IMR-90 (cell line): Measurements from ENCODE around the gene MPPED1. TPM values are rescaled to one million over a fixed set of nuclear protein-coding genes. Genes with fewer than 3 reads are reported as not detected.

Experiments
- ATAC-seq: fragments of 200-7000 bp; cut with Tn5 transposase; 2 replicates; pipeline ENCODE4 v1.9.1; 2020; ENCODE audit warnings: low read depth, mild to moderate bottlenecking, moderate library complexity
- BruUV-seq: library from RNA; stranded (reverse); fragments of 400-500 nt; replicated peaks from 2 replicates; lab custom pipeline; 2021; lab: Mats Ljungman, UMichigan
- CTCF ChIA-PET: fragments of 300-600 bp; formaldehyde crosslinking; extraction: SDS; loops from one replicate; lab custom pipeline; 2021; ENCODE audit warnings: antibody characterized with exemption; lab: Yijun Ruan, JAX
- POLR2A ChIA-PET: fragments of 300-600 bp; sonication (Branson Sonifier 250); formaldehyde crosslinking; loops from one replicate; lab custom pipeline; 2022; ENCODE audit warnings: antibody characterized with exemption; ENCODE audit not compliant: unreplicated experiment; lab: Charles Lee
- DNase-seq: peaks from one replicate; pipeline ENCODE4 v3.0.0; 2013
- H2AFZ ChIP-seq: replicated peaks from 2 replicates; pipeline ENCODE3; 2013; ENCODE audit warnings: low read length, mild to moderate bottlenecking; ENCODE audit not compliant: poor library complexity
- H2AK5ac ChIP-seq: 2 replicates; pipeline ENCODE4 v1.6.1; 2013; ENCODE audit warnings: low read depth, low read length, inconsistent platforms
- H2AK9ac ChIP-seq: replicated peaks from 2 replicates; pipeline ENCODE3; 2013; ENCODE audit warnings: mild to moderate bottlenecking, low read depth, low read length, moderate library complexity; ENCODE audit not compliant: poor library complexity
- H2BK120ac ChIP-seq: 2 replicates; pipeline ENCODE4 v1.6.1; 2013; ENCODE audit warnings: low read depth, low read length, inconsistent platforms
- H2BK15ac ChIP-seq: 3 replicates; pipeline ENCODE4 v1.6.1; 2013; ENCODE audit warnings: low read depth, low read length, inconsistent platforms
- H2BK20ac ChIP-seq: 2 replicates; pipeline ENCODE4 v1.6.1; 2013; ENCODE audit warnings: low read depth, mild to moderate bottlenecking, inconsistent platforms, low read length, moderate library complexity
- H2BK5ac ChIP-seq: 2 replicates; pipeline ENCODE4 v1.6.1; 2013; ENCODE audit warnings: mild to moderate bottlenecking, low read depth, low read length, inconsistent platforms; ENCODE audit not compliant: poor library complexity, severe bottlenecking
- H3K14ac ChIP-seq: replicated peaks from 2 replicates; pipeline ENCODE4 v1.6.1; 2013; ENCODE audit warnings: low read depth, low read length, inconsistent platforms
- H3K18ac ChIP-seq: 2 replicates; pipeline ENCODE4 v1.6.1; 2013; ENCODE audit warnings: low read depth, low read length, control low read depth
- H3K23ac ChIP-seq: 2 replicates; pipeline ENCODE4 v1.6.1; 2013; ENCODE audit warnings: low read depth, low read length, inconsistent platforms
- H3K27ac ChIP-seq: 2 replicates; pipeline ENCODE4 v1.5.1; 2013; ENCODE audit warnings: mild to moderate bottlenecking, control low read depth, low read length; ENCODE audit not compliant: insufficient read depth
- H3K27me3 ChIP-seq: 2 replicates; pipeline ENCODE4 v1.6.1; 2013; ENCODE audit warnings: low read length; ENCODE audit not compliant: control insufficient read depth, insufficient read depth
- H3K36me3 ChIP-seq: 2 replicates; pipeline ENCODE4 v1.6.1; 2013; ENCODE audit warnings: low read length, mixed read lengths; ENCODE audit not compliant: control insufficient read depth, insufficient read depth
- H3K4ac ChIP-seq: 2 replicates; pipeline ENCODE4 v1.6.1; 2013; ENCODE audit warnings: low read depth, low read length, inconsistent platforms
- H3K4me1 ChIP-seq: 2 replicates; pipeline ENCODE4 v1.6.1; 2013; ENCODE audit warnings: low read length, mixed read lengths; ENCODE audit not compliant: control insufficient read depth, insufficient read depth
- H3K4me2 ChIP-seq: 2 replicates; pipeline ENCODE4 v1.6.1; 2013; ENCODE audit warnings: low read depth, mild to moderate bottlenecking, control low read depth, low read length, moderate library complexity
- H3K4me3 ChIP-seq: 2 replicates; pipeline ENCODE4 v1.5.1; 2013; ENCODE audit warnings: low read depth, mild to moderate bottlenecking, control low read depth, low read length, moderate library complexity; ENCODE audit not compliant: insufficient read depth
- H3K56ac ChIP-seq: 2 replicates; pipeline ENCODE4 v1.6.1; 2013; ENCODE audit warnings: low read length, inconsistent platforms; ENCODE audit not compliant: insufficient read depth; ENCODE audit errors: extremely low read depth
- H3K79me1 ChIP-seq, 2 experiments: 2 replicates each; pipeline ENCODE4 v1.6.1; 2013; ENCODE audit warnings: low read length in 2 of 2, inconsistent platforms in 1 of 2, low read depth in 1 of 2
- H3K9ac ChIP-seq: 2 replicates; pipeline ENCODE4 v1.6.1; 2013; ENCODE audit warnings: low read depth, low read length, control low read depth
- H3K9me1 ChIP-seq: 2 replicates; pipeline ENCODE4 v1.6.1; 2013; ENCODE audit warnings: low read length, inconsistent platforms; ENCODE audit not compliant: insufficient read depth
- H3K9me3 ChIP-seq: 2 replicates; pipeline ENCODE4 v1.6.1; 2013; ENCODE audit warnings: low read length; ENCODE audit not compliant: control insufficient read depth, insufficient read depth
- H4K20me1 ChIP-seq: 2 replicates; pipeline ENCODE4 v1.6.1; 2013; ENCODE audit warnings: low read length, inconsistent platforms; ENCODE audit not compliant: insufficient read depth
- H4K5ac ChIP-seq: 2 replicates; pipeline ENCODE4 v1.6.1; 2013; ENCODE audit warnings: mild to moderate bottlenecking, low read depth, low read length, control low read depth
- H4K8ac ChIP-seq, 2 experiments: 2 replicates each; pipeline ENCODE4 v1.6.1; 2013; ENCODE audit warnings: low read depth in 2 of 2, low read length in 2 of 2, control low read depth in 1 of 2, inconsistent platforms in 1 of 2
- H4K91ac ChIP-seq: 2 replicates; pipeline ENCODE4 v1.6.1; 2013; ENCODE audit warnings: low read depth, low read length, inconsistent platforms; ENCODE audit not compliant: insufficient read depth
- MAFK ChIP-seq: IDR thresholded peaks from 2 replicates; pipeline ENCODE4 v1.6.1; 2012; ENCODE audit warnings: low read depth, low read length, improper control_type of control experiment
- RCOR1 ChIP-seq: IDR thresholded peaks from 2 replicates; pipeline ENCODE4 v1.6.1; 2012; ENCODE audit warnings: mild to moderate bottlenecking, low read length, improper control_type of control experiment; ENCODE audit not compliant: insufficient replicate concordance
- WGBS, 2 experiments: methylation state at CpG; one replicate each; pipeline versions ENCODE4 v1.1.5 to v1.1.7; 2013; ENCODE audit warnings: missing lambda C conversion rate in 2 of 2; ENCODE audit not compliant: insufficient read length in 1 of 2; ENCODE audit errors: extremely low coverage in 2 of 2; 5-methylcytosine and 5-hydroxymethylcytosine counted together
- dilution Hi-C: fragments of 300-500 bp; cut with HindIII; formaldehyde crosslinking; loops from one replicate; pipeline ENCODE4 v1.14.3; 2018; ENCODE audit warnings: low sequenced_read_pairs; ENCODE audit not compliant: unreplicated experiment
- in situ Hi-C: fragments of 300-500 bp; cut with MboI; formaldehyde crosslinking; loops from 3 replicates; pipeline ENCODE4 v1.14.3; 2019; ENCODE audit warnings: low sequenced_read_pairs, inconsistent platforms, mixed read lengths
- intact Hi-C: fragments of 100-400 bp; cut with micrococcal nuclease; formaldehyde crosslinking; loops from 2 replicates; pipeline ENCODE4 v1.10.0; 2022
- polyA plus RNA-seq, 3 experiments: library from polyadenylated mRNA; depleted of rRNA; stranded (reverse); fragments of >200 nt; gene quantifications; 2 replicates each; pipeline ENCODE4 v1.2.3, GENCODE V29; 2012; ENCODE audit warnings: low replicate concordance in 1 of 3
- total RNA-seq: library from RNA; depleted of rRNA; stranded (reverse); fragments of >200 nt; gene quantifications from 2 replicates; pipeline ENCODE4 v1.2.3, GENCODE V29; 2012

MPPED1 gene
- total and polyA plus RNA-seq, 2 of the 4 experiments (the other 2 are of a cell fraction), result not detected

GRCh38 chr22:43375951-43376455, 35.8 kb upstream of the MPPED1 start:
- no CpG with 5 or more reads among the region's 4 CpGs for WGBS, 2 experiments
- no peak overlapping the region for H2BK20ac ChIP-seq
- H3K9me1 ChIP-seq, result no peaks in the 10 kb centered on the region
- H3K9ac ChIP-seq, result no peak overlapping the region
- H2AK9ac ChIP-seq, result no peak overlapping the region
- H3K79me1 ChIP-seq, result no peaks in the 10 kb centered on the region
- CTCF ChIA-PET, result no interaction called here
- peak; percentile 43 for DNase-seq
- no peaks in the 10 kb centered on the region for H4K20me1 ChIP-seq
- peaks cover 11% of the 10 kb centered on the region for H3K27me3 ChIP-seq
- POLR2A ChIA-PET, result no interaction called here
- TF ChIP-seq MAFK (no peak), RCOR1 (peak; percentile 80)
- H2BK5ac ChIP-seq, result no peak overlapping the region
- H3K4me3 ChIP-seq, result no peak overlapping the region
- no peak overlapping the region for H3K4ac ChIP-seq
- no peak overlapping the region for H2AK5ac ChIP-seq
- dilution Hi-C loops (no loop called here), in situ Hi-C loops (loop anchor here (10.0 to 25.0 kb wide), 2 partner anchors 101 to 1261 kb away; no protein-coding TSS in a partner anchor), intact Hi-C loops (no loop called here)
- ATAC-seq, result no peak
- no peak overlapping the region for H2BK120ac ChIP-seq
- no peaks in the 10 kb centered on the region for H3K36me3 ChIP-seq
- H3K56ac ChIP-seq, result no peak overlapping the region
- no peak overlapping the region for H4K8ac ChIP-seq
- no peak overlapping the region for H3K14ac ChIP-seq
- no peak overlapping the region for H3K4me2 ChIP-seq
- H4K91ac ChIP-seq, result no peak overlapping the region
- peaks cover 2% of the 10 kb centered on the region; the same call in 1 of the 2 replicates for H3K4me1 ChIP-seq
- no TSS peak for BruUV-seq
- no peak overlapping the region for H2AFZ ChIP-seq
- peaks cover 7% of the 10 kb centered on the region for H3K9me3 ChIP-seq
- no peak overlapping the region for H4K5ac ChIP-seq
- H3K18ac ChIP-seq, result no peak overlapping the region
- H3K23ac ChIP-seq, result no peak overlapping the region
- H3K27ac ChIP-seq, result no peak overlapping the region
- no peak overlapping the region for H2BK15ac ChIP-seq
